KOPT-K1 (cell line): ENCODE measurements around the gene CCDC77.

Source experiments
- H3K27ac ChIP-seq: fragments of 200-600 bp; sonication (generic); 2 replicates; pipeline ENCODE4 v1.5.1; 2016; ENCODE audit warnings: antibody characterized with exemption, mild to moderate bottlenecking, low read depth, low read length; ENCODE audit not compliant: poor library complexity, severe bottlenecking
- H3K36me3 ChIP-seq: fragments of 200-600 bp; sonication (generic); 2 replicates; pipeline ENCODE4 v1.5.1; 2017; ENCODE audit warnings: antibody characterized with exemption, mild to moderate bottlenecking, low read length, moderate library complexity; ENCODE audit not compliant: insufficient read depth
- H3K9me3 ChIP-seq: fragments of 200-600 bp; sonication (generic); 2 replicates; pipeline ENCODE4 v1.5.1; 2017; ENCODE audit warnings: antibody characterized with exemption, low read length, mild to moderate bottlenecking; ENCODE audit not compliant: insufficient read depth, poor library complexity, severe bottlenecking

Gene CCDC77

DNA sequence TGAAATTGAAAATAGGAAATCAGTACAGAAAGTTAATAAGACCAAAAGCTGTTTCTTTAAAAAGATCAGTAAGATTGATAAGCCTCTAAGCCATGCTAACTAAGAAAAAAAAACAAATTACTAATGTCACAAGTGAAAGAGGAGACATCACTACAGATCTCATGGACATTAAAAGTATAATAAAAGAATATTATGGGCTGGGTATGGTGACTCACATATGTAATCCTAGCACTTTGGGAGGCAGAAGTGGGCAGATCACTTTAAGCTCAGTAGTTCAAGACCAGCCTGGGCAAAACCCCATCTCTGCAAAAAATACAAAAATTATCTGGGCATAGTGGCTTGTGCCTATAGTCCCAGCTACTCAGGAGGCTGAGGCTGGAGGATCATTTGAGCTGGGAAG, 88.8 kb downstream of the CCDC77 start:
- H3K36me3 ChIP-seq, result no peaks in the 10 kb centered on the region
- H3K9me3 ChIP-seq, result peaks cover 45% of the 10 kb centered on the region
- H3K27ac ChIP-seq, result no peak overlapping the region
